Dendritic cell treated with granulocyte-macrophage colony-stimulating factor and Interleukin-4, amounts not matched to agents 40 ng/mL and 50 ng/mL, for 4 days (primary cell): Measurements from ENCODE around the gene OR6C75.
"Not testable (repeated sequence)": the region's sequence is repeated elsewhere in the genome, so short reads cannot be mapped to it uniquely, and the experiment has no call there.

Experiments used
- H3K27ac Mint-ChIP-seq: one replicate; pipeline ENCODE4 v1.8.0; 2022; ENCODE audit warnings: mild to moderate bottlenecking, mixed read lengths
- H3K27me3 Mint-ChIP-seq: one replicate; pipeline ENCODE4 v1.8.0; 2022; ENCODE audit warnings: mild to moderate bottlenecking, mixed read lengths
- H3K36me3 Mint-ChIP-seq: one replicate; pipeline ENCODE4 v1.8.0; 2022; ENCODE audit warnings: low read depth, mixed read lengths
- H3K4me1 Mint-ChIP-seq: one replicate; pipeline ENCODE4 v1.8.0; 2022; ENCODE audit warnings: low read depth, mixed read lengths
- H3K4me3 Mint-ChIP-seq: one replicate; pipeline ENCODE4 v1.8.0; 2022; ENCODE audit warnings: mild to moderate bottlenecking, moderate library complexity, mixed read lengths
- H3K9me3 Mint-ChIP-seq: one replicate; pipeline ENCODE4 v1.8.0; 2022; ENCODE audit warnings: mixed read lengths
- intact Hi-C: fragments of 100-400 bp; cut with micrococcal nuclease; formaldehyde crosslinking; loops from one replicate; pipeline ENCODE4 v1.15.0; 2022

The OR6C75 gene

DNA sequence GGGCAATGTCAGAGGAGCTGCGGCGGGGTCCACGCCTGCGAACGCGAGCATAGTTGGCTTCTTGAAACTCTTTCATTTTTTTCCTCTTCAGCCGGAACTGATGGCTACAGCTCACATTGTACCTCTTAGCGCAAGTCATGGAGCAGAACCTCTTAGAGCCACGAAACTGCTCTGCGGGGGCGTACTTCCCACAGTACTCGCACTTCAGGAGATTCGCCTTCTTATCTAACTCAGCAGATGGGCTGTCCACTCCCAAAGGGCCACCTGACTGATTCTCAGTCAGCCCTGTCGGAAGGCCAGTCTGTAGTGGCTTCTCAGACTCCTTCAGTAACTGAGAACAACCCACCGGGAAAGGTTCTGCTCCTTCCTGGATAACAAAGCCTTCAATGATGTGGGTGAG is 49.4 kb downstream of the OR6C75 start:
- intact Hi-C loops, H3K4me1 Mint-ChIP-seq, H3K36me3 Mint-ChIP-seq, H3K9me3 Mint-ChIP-seq, H3K27ac Mint-ChIP-seq, H3K4me3 Mint-ChIP-seq: not testable (repeated sequence)
- H3K27me3 Mint-ChIP-seq: peaks cover 37% of the 10 kb centered on the region

DNA sequence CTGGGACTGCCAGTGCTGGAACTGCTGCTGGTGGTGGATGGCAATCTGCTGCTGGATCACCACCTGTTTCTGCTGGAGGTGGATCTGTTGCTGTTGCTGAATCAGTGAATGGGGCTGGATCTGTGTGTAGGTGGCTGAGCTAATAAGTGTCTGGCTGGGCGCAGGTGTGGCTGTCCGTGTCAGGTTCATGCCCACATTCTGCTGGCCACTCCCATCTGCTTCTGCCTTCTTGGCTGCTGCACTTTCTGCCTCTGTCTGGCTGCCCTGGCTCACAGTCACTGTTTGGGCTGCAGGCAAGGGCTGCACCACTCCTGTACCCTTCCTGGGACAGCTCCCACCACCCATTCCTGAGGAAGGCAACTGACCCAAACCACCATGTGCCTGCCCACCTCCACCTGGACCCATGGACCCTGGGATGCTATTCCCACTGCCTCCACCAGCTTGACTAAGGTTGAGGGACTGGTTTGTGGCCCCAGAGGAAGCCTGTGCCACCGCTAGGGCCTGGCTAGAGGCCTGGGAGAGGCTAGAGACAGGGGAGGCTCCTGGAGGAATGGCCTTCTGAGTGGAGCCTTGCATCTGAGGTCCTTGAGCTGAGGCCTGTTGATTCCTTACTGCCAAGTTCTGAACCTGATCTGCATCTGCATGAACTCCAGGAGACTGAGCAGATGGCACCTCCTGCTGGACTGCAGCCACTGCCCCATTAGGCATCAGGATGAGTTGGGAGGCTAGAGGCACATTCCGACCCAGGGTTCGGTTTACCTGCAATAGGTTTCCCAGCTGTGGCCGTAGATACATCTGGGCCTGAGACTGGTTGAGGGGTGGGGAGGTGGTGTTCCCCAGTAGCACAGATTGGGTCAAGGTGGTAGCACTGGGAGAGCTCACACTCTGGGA is 51.0 kb downstream of the OR6C75 start:
- H3K27me3 Mint-ChIP-seq: peaks cover 42% of the 10 kb centered on the region
- H3K27ac Mint-ChIP-seq, H3K9me3 Mint-ChIP-seq, H3K4me1 Mint-ChIP-seq, H3K4me3 Mint-ChIP-seq, H3K36me3 Mint-ChIP-seq, intact Hi-C loops: not testable (repeated sequence)

DNA sequence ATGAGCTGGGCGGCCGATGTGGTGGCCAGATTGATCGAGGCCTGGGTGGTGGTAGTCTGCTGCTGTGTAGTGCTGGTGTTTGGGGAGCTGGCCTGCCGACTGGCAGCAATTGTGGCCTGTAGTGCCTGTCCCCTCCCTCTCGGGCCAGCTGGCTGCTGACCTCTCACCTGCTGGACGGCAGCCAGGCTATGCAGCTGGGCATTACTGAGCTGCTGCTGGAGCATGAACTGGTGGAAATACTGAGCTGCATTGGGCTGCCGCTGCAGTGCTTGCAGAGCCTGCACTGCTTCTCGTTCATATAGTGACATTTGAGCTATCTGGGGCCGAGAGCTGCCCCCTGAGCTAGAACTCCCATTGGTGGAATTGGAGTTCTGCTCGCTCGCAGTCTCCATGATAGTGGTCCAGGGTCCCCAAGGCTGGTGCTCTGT is 51.6 kb downstream of the OR6C75 start:
- H3K36me3 Mint-ChIP-seq, intact Hi-C loops, H3K9me3 Mint-ChIP-seq, H3K27ac Mint-ChIP-seq, H3K4me3 Mint-ChIP-seq, H3K4me1 Mint-ChIP-seq: not testable (repeated sequence)
- H3K27me3 Mint-ChIP-seq: peaks cover 44% of the 10 kb centered on the region

DNA sequence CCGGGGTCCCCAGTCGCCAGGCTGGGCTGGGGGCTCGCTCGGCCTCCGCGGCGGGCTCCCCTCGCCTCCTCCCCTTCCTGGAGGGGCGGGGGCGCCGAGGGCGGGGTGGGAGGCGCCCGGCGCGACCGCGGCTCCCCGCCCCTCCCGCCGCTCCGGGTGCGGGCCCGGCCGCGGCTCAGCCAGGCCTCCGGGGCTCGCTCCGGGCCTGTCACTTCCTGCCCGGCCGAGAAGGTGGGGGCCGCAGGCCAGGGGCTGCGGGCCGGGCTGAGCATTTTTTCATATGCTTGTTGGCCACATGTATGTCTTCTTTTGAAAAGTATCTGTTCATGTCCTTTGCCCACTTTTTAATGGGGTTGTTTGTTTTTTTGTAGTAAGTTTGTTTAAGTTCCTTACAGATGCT is 52.1 kb downstream of the OR6C75 start:
- intact Hi-C loops, H3K36me3 Mint-ChIP-seq, H3K4me1 Mint-ChIP-seq, H3K4me3 Mint-ChIP-seq, H3K9me3 Mint-ChIP-seq, H3K27ac Mint-ChIP-seq: not testable (repeated sequence)
- peaks cover 44% of the 10 kb centered on the region for H3K27me3 Mint-ChIP-seq

- Mint-ChIP-seq H3K9me3 (no peaks in the 10 kb centered on the region), H3K4me1 (no peaks in the 10 kb centered on the region), H3K36me3 (no peaks in the 10 kb centered on the region), H3K4me3 (no peak overlapping the region), H3K27ac (no peak overlapping the region), H3K27me3 (peaks cover 43% of the 10 kb centered on the region)
- intact Hi-C loops: no loop called here
Measured at GRCh38 chr12:55416961-55417360, 54.2 kb downstream of the OR6C75 start.
